ENCODE results near the gene AIRE.
"Not testable (repeated sequence)": the region's sequence is repeated elsewhere in the genome, so short reads cannot be mapped to it uniquely, and the experiment has no call there.

The AIRE gene

GRCh38 chr21:44338971-44339910 lies 53.6 kb downstream of the AIRE start, which contains the start of gene CFAP410:
TSS of gene CFAP410 (minus strand) at chr21:44339390. CDS start at chr21:44339194, 196 bp downstream.
- DNase-seq, result peak; percentile 96

GRCh38 chr21:44341726-44342458 lies 56.2 kb downstream of the AIRE start:
- DNase-seq, result not testable (repeated sequence)

GRCh38 chr21:44342981-44343380 lies 57.3 kb downstream of the AIRE start:
- not testable (repeated sequence) for DNase-seq

- DNase-seq, result no peak
These were observed 59.0 kb downstream of the AIRE start for GRCh38 chr21:44344541-44345183.

- DNase-seq, result no peak
These were observed 59.8 kb downstream of the AIRE start for GRCh38 chr21:44345495-44345894.

GRCh38 chr21:44347911-44348451 lies 62.3 kb downstream of the AIRE start:
- DNase-seq, result no peak

All from CD4-positive, alpha-beta T cell treated with Interferon gamma for 1 hour (primary cell).